WTC11 (cell line): Measurements from ENCODE around the gene NRXN2. TPM values are rescaled to one million over a fixed set of nuclear protein-coding genes. Genes with fewer than 3 reads are reported as not detected.
A peak's percentile ranks its signal among the peaks of the same experiment; 100 is the strongest.

Experiments
- AFF4 ChIP-seq: sonication (generic); formaldehyde crosslinking; IDR thresholded peaks from 2 replicates; pipeline ENCODE4 v1.8.1; 2023; ENCODE audit warnings: mild to moderate bottlenecking, missing genetic modification reagents, borderline replicate concordance
- CBFB ChIP-seq: sonication (generic); formaldehyde crosslinking; IDR thresholded peaks from 2 replicates; pipeline ENCODE4 v1.8.1; 2022; ENCODE audit warnings: mild to moderate bottlenecking, low read depth, missing genetic modification reagents
- CREM ChIP-seq: sonication (generic); formaldehyde crosslinking; IDR thresholded peaks from 2 replicates; pipeline ENCODE4 v1.8.1; 2022; ENCODE audit warnings: mild to moderate bottlenecking, missing genetic modification reagents, moderate library complexity
- E2F1 ChIP-seq: sonication (generic); formaldehyde crosslinking; IDR thresholded peaks from 2 replicates; pipeline ENCODE4 v1.8.0; 2022; ENCODE audit warnings: mild to moderate bottlenecking, missing genetic modification reagents
- EMX1 ChIP-seq: fragments of 250-450 bp; sonication (Bioruptor Pico); IDR thresholded peaks from 2 replicates; pipeline ENCODE4 v1.8.0; 2021; ENCODE audit warnings: mild to moderate bottlenecking
- FOXK1 ChIP-seq: sonication (generic); formaldehyde crosslinking; IDR thresholded peaks from 2 replicates; pipeline ENCODE4 v1.8.0; 2022; ENCODE audit warnings: mild to moderate bottlenecking, moderate library complexity, missing genetic modification reagents
- FOXP1 ChIP-seq: sonication (generic); formaldehyde crosslinking; IDR thresholded peaks from 2 replicates; pipeline ENCODE4 v1.8.0; 2022; ENCODE audit warnings: missing genetic modification reagents, mild to moderate bottlenecking, moderate library complexity, borderline replicate concordance
- HMGXB4 ChIP-seq: sonication (generic); formaldehyde crosslinking; IDR thresholded peaks from 2 replicates; pipeline ENCODE4 v1.8.1; 2023; ENCODE audit warnings: mild to moderate bottlenecking, moderate library complexity, missing genetic modification reagents
- IRF1 ChIP-seq: sonication (generic); formaldehyde crosslinking; IDR thresholded peaks from 2 replicates; pipeline ENCODE4 v1.8.0; 2023; ENCODE audit warnings: missing genetic modification reagents
- IRF2 ChIP-seq: sonication (generic); formaldehyde crosslinking; IDR thresholded peaks from 2 replicates; pipeline ENCODE4 v1.8.0; 2022; ENCODE audit warnings: low read depth, missing genetic modification reagents, borderline replicate concordance
- MAX ChIP-seq: sonication (generic); formaldehyde crosslinking; IDR thresholded peaks from 2 replicates; pipeline ENCODE4 v1.8.0; 2022; ENCODE audit warnings: mild to moderate bottlenecking, missing genetic modification reagents
- PRRX2 ChIP-seq: fragments of 250-450 bp; sonication (Bioruptor Pico); IDR thresholded peaks from 2 replicates; pipeline ENCODE4 v1.8.0; 2021; ENCODE audit warnings: mild to moderate bottlenecking
- RELA ChIP-seq: sonication (generic); formaldehyde crosslinking; IDR thresholded peaks from 2 replicates; pipeline ENCODE4 v1.8.1; 2022; ENCODE audit warnings: missing genetic modification reagents, mild to moderate bottlenecking, borderline replicate concordance
- SOX15 ChIP-seq: fragments of 250-450 bp; sonication (Bioruptor Pico); IDR thresholded peaks from 2 replicates; pipeline ENCODE4 v1.9.0; 2021; ENCODE audit warnings: mild to moderate bottlenecking
- TCF7 ChIP-seq: sonication (generic); formaldehyde crosslinking; IDR thresholded peaks from 2 replicates; pipeline ENCODE4 v1.8.0; 2022; ENCODE audit warnings: mild to moderate bottlenecking, low read depth, missing genetic modification reagents, moderate library complexity
- TEAD4 ChIP-seq: sonication (generic); formaldehyde crosslinking; IDR thresholded peaks from 2 replicates; pipeline ENCODE4 v1.8.0; 2022; ENCODE audit warnings: mild to moderate bottlenecking, missing genetic modification reagents
- ZMAT4 ChIP-seq: fragments of 250-450 bp; sonication (Bioruptor Pico); IDR thresholded peaks from 2 replicates; pipeline ENCODE4 v1.9.0; 2021; ENCODE audit warnings: mild to moderate bottlenecking
- ZNF219 ChIP-seq: sonication (generic); formaldehyde crosslinking; IDR thresholded peaks from 2 replicates; pipeline ENCODE4 v1.8.0; 2023; ENCODE audit warnings: missing genetic modification reagents, mild to moderate bottlenecking, borderline replicate concordance
- ZNF423 ChIP-seq: fragments of 250-450 bp; sonication (Bioruptor Pico); IDR thresholded peaks from 2 replicates; pipeline ENCODE4 v2.1.2; 2022; ENCODE audit warnings: mild to moderate bottlenecking, moderate library complexity
- total RNA-seq: library from RNA; stranded (reverse); gene quantifications from 3 replicates; pipeline ENCODE4 v1.2.3, GENCODE V29; 2021
- TF ChIP-seq, protein P1 (sequence below): sonication (generic); formaldehyde crosslinking; IDR thresholded peaks from 2 replicates; pipeline ENCODE4 v1.8.0; 2023; ENCODE audit warnings: missing genetic modification reagents, mild to moderate bottlenecking, borderline replicate concordance
- TF ChIP-seq, protein P2 (sequence below): fragments of 250-450 bp; sonication (Bioruptor Pico); IDR thresholded peaks from 2 replicates; pipeline ENCODE4 v1.9.0; 2021; ENCODE audit warnings: mild to moderate bottlenecking, borderline replicate concordance

NRXN2 gene
- total RNA-seq, 1 experiment from 2014 or later, result 8.6 TPM

GRCh38 chr11:64713016-64713707, 9.8 kb downstream of the NRXN2 start (continued):
- TF ChIP-seq, protein P1, sequence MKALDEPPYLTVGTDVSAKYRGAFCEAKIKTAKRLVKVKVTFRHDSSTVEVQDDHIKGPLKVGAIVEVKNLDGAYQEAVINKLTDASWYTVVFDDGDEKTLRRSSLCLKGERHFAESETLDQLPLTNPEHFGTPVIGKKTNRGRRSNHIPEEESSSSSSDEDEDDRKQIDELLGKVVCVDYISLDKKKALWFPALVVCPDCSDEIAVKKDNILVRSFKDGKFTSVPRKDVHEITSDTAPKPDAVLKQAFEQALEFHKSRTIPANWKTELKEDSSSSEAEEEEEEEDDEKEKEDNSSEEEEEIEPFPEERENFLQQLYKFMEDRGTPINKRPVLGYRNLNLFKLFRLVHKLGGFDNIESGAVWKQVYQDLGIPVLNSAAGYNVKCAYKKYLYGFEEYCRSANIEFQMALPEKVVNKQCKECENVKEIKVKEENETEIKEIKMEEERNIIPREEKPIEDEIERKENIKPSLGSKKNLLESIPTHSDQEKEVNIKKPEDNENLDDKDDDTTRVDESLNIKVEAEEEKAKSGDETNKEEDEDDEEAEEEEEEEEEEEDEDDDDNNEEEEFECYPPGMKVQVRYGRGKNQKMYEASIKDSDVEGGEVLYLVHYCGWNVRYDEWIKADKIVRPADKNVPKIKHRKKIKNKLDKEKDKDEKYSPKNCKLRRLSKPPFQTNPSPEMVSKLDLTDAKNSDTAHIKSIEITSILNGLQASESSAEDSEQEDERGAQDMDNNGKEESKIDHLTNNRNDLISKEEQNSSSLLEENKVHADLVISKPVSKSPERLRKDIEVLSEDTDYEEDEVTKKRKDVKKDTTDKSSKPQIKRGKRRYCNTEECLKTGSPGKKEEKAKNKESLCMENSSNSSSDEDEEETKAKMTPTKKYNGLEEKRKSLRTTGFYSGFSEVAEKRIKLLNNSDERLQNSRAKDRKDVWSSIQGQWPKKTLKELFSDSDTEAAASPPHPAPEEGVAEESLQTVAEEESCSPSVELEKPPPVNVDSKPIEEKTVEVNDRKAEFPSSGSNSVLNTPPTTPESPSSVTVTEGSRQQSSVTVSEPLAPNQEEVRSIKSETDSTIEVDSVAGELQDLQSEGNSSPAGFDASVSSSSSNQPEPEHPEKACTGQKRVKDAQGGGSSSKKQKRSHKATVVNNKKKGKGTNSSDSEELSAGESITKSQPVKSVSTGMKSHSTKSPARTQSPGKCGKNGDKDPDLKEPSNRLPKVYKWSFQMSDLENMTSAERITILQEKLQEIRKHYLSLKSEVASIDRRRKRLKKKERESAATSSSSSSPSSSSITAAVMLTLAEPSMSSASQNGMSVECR (CRISPR knock-in tag), result no peak; the same call in 1 of the 2 replicates
- TF ChIP-seq FOXP1 (peak; percentile 91), RELA (CRISPR knock-in tag) (0 out of 2 replicates have a peak, but pooled peaks have one; percentile 74), TEAD4 (no peak), PRRX2 (no peak), E2F1 (CRISPR knock-in tag) (no peak), HMGXB4 (no peak), MAX (CRISPR knock-in tag) (no peak; the same call in 1 of the 2 replicates), EMX1 (CRISPR knock-in tag) (no peak), CBFB (CRISPR knock-in tag) (peak; percentile 71; the same call in 1 of the 2 replicates), FOXK1 (CRISPR knock-in tag) (peak; percentile 67; the same call in 1 of the 2 replicates), ZMAT4 (CRISPR knock-in tag) (no peak), ZNF219 (CRISPR knock-in tag) (0 out of 2 replicates have a peak, but pooled peaks have one; percentile 80), SOX15 (CRISPR knock-in tag) (no peak), ZNF423 (CRISPR knock-in tag) (0 out of 2 replicates have a peak, but pooled peaks have one; percentile 10), IRF1 (CRISPR knock-in tag) (0 out of 2 replicates have a peak, but pooled peaks have one; percentile 40), CREM (no peak), AFF4 (CRISPR knock-in tag) (no peak), IRF2 (CRISPR knock-in tag) (no peak), TCF7 (CRISPR knock-in tag) (peak; percentile 80; the same call in 1 of the 2 replicates)
- TF ChIP-seq, protein P2, sequence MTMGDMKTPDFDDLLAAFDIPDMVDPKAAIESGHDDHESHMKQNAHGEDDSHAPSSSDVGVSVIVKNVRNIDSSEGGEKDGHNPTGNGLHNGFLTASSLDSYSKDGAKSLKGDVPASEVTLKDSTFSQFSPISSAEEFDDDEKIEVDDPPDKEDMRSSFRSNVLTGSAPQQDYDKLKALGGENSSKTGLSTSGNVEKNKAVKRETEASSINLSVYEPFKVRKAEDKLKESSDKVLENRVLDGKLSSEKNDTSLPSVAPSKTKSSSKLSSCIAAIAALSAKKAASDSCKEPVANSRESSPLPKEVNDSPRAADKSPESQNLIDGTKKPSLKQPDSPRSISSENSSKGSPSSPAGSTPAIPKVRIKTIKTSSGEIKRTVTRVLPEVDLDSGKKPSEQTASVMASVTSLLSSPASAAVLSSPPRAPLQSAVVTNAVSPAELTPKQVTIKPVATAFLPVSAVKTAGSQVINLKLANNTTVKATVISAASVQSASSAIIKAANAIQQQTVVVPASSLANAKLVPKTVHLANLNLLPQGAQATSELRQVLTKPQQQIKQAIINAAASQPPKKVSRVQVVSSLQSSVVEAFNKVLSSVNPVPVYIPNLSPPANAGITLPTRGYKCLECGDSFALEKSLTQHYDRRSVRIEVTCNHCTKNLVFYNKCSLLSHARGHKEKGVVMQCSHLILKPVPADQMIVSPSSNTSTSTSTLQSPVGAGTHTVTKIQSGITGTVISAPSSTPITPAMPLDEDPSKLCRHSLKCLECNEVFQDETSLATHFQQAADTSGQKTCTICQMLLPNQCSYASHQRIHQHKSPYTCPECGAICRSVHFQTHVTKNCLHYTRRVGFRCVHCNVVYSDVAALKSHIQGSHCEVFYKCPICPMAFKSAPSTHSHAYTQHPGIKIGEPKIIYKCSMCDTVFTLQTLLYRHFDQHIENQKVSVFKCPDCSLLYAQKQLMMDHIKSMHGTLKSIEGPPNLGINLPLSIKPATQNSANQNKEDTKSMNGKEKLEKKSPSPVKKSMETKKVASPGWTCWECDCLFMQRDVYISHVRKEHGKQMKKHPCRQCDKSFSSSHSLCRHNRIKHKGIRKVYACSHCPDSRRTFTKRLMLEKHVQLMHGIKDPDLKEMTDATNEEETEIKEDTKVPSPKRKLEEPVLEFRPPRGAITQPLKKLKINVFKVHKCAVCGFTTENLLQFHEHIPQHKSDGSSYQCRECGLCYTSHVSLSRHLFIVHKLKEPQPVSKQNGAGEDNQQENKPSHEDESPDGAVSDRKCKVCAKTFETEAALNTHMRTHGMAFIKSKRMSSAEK (CRISPR knock-in tag), result no peak
